SK-MEL-5 (cell line): Measurements from ENCODE around the gene ORMDL3. TPM values are rescaled to one million over a fixed set of nuclear protein-coding genes. Genes with fewer than 3 reads are reported as not detected.
"Not testable (repeated sequence)": the region's sequence is repeated elsewhere in the genome, so short reads cannot be mapped to it uniquely, and the experiment has no call there.

Experiments
- DNase-seq: peaks from one replicate; pipeline ENCODE4 v3.0.0-alpha.2; 2016; ENCODE audit warnings: low read depth, low spot score
- in situ Hi-C: cut with HindIII; loops from 2 replicates; pipeline ENCODE4 v1.10.0; 2016; ENCODE audit warnings: low sequenced_read_pairs, high pct_unique_total_duplicates, low pct_unique_long_range_greater_than_20kb
- total RNA-seq: library from RNA; depleted of rRNA; stranded (reverse); fragments of >200 nt; shearing (Covaris generic); gene quantifications from 2 replicates; pipeline ENCODE4 v1.2.3, GENCODE V29; 2014; rRNA removed

The ORMDL3 gene
- total RNA-seq, 1 experiment from 2014 or later, result 32.4 TPM

DNA sequence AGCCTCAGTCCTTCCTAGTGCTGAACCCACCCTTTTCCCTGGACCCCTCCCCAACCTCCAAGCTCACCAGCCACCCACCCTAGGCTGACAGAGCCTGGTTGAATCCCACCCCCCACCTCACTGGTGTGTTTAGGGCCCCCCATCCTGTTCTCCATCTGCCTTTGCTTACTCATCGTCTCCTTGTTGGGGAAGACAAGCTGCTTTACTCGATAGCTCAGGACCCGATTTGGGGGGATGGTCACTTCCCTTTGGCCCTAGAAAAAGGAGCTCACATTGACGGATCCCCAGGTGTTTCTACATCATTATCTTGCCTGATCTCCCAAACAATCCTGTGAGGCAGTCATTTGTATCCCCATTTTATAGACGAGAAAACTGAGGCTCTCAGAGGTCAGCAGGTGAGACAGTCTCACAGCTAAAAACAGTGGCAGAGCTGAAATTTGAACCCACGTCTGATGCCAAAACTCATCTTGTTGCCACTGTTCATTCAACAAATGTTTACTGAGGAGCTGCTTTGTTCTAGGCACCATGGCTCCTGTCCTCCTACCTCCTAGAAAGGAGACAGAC is 18.5 kb downstream of the ORMDL3 start:
- in situ Hi-C loops, result no loop called here
- no peak for DNase-seq

DNA sequence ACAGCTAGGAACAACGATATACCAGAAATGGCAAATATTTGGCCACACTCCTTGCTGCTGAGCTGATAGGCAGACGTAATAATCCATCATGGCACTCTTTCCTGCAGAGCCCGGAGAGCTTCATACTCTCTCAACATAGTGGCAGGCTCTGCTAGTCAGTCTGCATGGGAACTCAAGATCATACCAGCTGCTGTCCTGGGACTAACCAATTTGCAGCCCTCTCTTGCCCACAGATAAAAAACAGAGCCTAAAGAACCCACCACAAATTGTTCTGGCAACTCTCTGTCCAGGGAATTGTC is 22.5 kb downstream of the ORMDL3 start:
- in situ Hi-C loops, result no loop called here
- no peak for DNase-seq

DNA sequence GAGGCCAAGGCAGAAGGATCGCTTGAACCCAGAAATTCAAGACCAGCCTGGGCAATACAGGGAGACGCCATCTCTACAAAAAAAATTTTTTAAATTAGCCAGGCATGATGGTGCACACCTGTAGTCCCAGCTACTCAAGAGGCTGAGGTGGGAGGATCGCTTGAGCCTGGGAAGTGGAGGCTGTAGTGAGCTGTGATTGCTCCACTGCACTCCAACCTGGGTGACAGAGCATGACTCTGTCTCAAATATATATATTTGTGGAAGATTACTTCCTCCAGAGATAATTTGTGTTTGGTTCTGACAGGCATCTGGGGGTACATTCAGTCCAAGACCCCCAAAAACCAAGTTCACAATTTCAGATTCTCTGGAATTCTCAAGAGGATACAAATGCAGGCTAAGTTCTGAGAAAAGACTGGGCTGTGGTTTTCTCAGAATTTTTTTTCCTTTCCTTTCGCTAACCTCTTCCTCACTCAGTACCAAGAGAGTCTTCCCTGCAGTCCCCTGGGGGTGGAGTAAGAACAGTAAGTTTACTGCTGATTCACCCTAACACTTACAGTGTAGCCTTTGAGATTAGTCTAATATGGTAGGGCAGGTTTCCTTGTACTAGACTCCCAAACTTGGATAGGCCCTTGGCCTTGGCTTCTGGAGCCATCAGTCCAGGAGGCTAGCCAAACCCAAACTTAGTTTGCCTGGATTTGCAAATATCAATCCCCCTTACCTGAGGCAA is 24.1 kb downstream of the ORMDL3 start:
- in situ Hi-C loops, result no loop called here
- no peak for DNase-seq

DNA sequence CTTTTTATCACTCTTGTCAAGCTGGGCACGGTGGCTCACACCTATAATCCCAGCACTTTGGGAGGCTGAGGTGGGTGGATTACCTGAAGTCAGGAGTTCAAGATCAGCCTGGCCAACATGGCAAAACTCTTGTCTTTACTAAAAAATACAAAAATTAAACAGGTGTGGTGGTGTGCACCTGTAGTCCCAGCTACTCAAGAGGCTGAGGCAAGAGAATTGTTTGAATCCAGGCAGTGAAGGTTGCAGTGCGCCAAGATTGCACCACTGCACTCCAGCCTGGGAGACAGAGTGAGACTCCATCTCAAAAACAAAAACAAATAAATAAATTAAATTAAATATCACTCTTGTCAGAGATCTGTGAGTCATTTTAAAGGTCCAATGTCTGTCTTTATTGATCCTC is 25.4 kb downstream of the ORMDL3 start:
- in situ Hi-C loops, DNase-seq: not testable (repeated sequence)

DNA sequence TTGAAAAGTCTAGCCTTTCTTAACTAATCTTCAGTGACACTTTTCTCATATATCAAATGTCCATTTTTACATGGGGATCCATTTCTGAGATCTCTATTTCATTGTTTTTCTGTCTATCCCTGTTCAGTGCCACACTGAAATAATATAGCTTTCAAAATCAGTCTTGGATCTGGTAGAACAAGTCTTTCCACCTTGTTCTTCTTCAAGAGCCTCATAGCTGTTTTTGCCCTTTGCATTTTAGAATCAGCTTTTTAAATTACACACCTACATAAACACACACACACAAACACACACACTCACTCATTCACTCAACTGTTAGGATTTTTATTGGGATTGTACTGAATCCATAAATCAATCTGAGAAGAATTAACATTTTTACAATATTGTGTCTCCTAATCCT is 28.2 kb downstream of the ORMDL3 start:
- no peak for DNase-seq
- in situ Hi-C loops, result no loop called here

DNA sequence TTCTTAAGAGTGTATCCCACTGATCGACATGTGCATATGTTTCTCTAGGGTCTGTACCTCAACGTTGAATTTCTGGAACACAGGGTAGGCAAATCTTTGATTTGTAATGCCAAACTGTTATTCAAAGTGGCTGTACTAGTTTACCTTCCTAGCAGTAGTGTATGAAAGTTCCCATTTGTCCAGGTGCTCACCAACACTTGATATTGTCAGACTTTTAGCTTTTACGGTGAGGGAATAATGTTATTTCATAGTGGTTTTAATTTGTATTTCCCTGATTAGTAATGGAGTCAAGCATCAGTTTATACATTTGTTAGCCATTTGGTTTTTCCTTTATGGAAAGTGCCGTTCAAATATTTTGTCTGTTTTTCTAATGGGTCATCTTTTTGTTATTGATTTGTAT is 29.3 kb downstream of the ORMDL3 start:
- no peak for DNase-seq
- in situ Hi-C loops, result no loop called here

DNA sequence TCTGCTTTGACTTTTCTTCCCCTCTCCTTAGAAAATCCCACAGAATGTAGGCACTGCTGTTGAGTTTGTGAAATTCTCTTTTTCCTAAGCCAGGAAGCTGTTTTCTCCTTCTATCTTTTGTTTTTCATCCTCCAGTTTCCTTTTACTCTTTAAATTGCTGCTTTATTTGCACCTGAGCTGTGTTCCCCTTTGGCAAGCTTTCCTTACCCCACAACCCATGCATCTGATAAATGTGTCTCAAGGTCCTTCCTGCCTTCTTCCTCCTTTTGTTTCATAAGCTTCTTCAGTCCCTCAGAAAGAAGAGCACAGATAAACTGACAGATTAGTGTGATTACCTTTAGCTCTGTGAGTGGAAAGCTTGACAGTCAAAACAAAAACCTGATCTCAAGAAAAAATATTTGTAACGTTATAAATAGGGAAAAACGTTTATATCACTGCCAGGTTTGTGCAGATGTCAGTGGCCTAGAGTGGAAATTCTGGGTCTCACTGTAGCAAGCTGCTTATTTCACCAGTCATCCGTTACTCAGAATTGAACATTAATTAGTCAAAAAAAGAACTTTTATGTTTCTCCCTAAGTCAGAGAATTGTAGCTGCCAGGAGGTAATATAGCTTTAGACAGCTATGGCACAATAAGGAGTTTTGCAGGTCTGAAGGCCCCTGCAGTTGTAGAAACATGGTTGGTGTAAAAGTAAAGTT is 32.6 kb downstream of the ORMDL3 start:
- no peak for DNase-seq
- in situ Hi-C loops, result no loop called here

DNA sequence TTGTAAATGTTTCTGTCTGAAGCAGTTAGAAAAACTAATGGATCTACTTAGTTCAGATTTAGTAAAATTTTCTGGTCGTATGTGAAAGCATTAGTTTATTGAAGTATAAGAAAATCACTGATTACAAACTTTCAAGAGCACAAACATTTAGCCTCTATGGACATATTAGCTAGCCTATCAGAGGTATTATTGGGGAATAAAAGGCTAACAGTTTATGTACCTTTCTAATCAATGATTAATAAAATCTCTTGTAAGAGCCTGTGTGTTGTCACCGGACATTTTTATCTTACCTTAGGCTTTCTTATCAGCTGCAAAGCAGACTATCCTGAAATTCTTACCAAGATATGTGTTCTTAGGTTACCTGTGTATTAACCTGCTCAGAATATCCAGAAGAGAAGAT is 38.2 kb downstream of the ORMDL3 start:
- no peak for DNase-seq
- in situ Hi-C loops, result no loop called here

DNA sequence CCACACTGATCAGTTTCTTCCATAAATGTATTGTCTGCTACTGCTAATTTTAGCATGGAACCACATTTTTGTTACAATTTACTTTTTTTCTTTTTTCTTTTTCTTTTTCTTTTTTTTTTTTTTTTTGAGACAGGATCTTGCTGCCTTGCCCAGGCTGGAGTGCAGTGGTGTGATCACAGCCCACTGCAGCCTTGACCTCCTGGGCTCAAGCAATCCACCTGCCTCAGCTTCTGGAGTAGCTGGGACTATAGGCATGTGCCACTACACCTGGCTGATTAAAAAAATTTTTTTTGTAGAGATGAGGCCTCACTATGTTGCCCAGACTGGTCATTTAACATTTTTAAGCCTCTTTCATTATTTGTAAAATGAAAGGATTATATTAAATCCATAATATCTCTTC is 40.3 kb downstream of the ORMDL3 start:
- no peak for DNase-seq
- in situ Hi-C loops, result no loop called here

DNA sequence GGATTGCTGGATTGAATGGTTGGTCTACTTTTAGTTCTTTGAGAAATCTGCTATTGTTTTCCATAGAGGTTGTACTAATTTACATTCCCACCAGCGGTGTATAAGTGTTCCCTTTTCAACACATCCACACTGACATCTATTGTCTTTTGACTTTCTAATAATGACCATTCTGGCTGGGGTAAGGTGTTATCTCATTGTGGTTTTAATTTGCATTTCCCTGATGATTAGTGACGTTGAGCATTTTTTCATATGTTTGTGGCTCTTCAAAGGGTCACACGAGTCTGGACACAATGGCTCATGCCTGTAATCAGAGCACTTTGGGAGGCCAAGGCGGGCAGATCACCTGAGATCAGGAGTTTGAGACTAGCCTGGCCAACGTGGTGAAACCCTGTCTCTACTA is 41.3 kb downstream of the ORMDL3 start:
- in situ Hi-C loops, result not testable (repeated sequence)

DNA sequence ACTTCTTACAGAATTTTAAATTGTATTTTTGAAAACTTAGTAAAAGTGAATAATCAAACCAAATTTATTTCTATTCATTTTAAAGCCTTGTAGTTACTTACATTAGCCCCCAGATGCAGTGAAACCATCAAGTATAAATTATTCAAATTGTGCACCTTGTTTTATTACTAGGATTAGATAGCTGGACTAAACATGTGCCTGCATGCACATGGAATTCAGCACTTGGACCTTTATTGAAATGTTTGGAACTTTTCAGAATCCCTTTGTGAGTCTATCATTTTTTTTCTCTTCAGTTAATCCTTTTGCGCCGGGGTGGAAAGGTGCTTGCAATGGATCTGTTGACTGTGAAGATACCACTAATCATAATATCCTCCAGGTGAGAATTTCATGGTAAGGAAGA is 54.6 kb downstream of the ORMDL3 start:
- in situ Hi-C loops, result no loop called here
- DNase-seq, result peak; percentile 26

More for the DNA sequence above, 41.3 kb downstream of the ORMDL3 start:
- not testable (repeated sequence) for DNase-seq

DNA sequence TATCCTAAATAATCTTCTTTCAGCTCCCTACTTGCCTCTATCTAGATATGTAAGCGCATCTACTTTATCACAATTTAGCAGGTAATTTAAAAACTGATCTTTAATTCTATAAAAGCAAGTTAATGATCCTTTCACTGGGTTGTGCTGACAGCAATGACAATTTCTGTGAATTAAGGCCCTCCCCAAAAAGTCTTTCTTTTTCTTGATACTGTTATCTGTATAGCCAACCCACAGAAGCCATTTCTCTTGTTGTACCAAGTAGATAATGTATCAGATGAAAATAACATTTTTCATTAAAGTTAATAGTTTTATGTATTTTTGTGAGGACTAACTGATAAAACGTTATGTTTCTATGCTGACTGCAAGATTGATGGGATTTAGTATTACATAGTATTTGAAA is 55.6 kb downstream of the ORMDL3 start:
- in situ Hi-C loops, result no loop called here

More for the DNA sequence above, 55.6 kb downstream of the ORMDL3 start:
- no peak for DNase-seq

Other genes starting within 250 kb of the ORMDL3 start
- gene PGAP3, start 239.5 kb downstream of the ORMDL3 start, total RNA-seq, result 6.6 and 7.2 TPM in 2 replicates
- gene ERBB2, start 227.5 kb downstream of the ORMDL3 start, total RNA-seq, result 11.9 and 12.4 TPM in 2 replicates
- gene MIEN1, start 197.1 kb downstream of the ORMDL3 start, total RNA-seq, result 50.0 and 58.8 TPM in 2 replicates
- 0.11 TPM in 1 of 2 replicates, not detected in the other for gene GRB7, start 189.7 kb downstream of the ORMDL3 start, total RNA-seq
- 0.08 and 0.35 TPM in 2 replicates for gene IKZF3, start 63.3 kb downstream of the ORMDL3 start, total RNA-seq
- gene ZPBP2, start 59.4 kb downstream of the ORMDL3 start, total RNA-seq, result not detected in 2 replicates
- gene GSDMB, start 9.0 kb downstream of the ORMDL3 start, total RNA-seq, result 0.27 and 0.40 TPM in 2 replicates
- not detected in 2 replicates for gene LRRC3C, start 131 bp upstream of the ORMDL3 start, total RNA-seq
- not detected in 2 replicates for gene GSDMA, start 35.4 kb upstream of the ORMDL3 start, total RNA-seq
- 125 and 129 TPM in 2 replicates for gene PSMD3, start 53.2 kb upstream of the ORMDL3 start, total RNA-seq
- not detected in 2 replicates for gene CSF3, start 87.8 kb upstream of the ORMDL3 start, total RNA-seq
- 29.6 and 34.0 TPM in 2 replicates for gene MED24, start 126.8 kb upstream of the ORMDL3 start, total RNA-seq
- 14.3 and 15.9 TPM in 2 replicates for gene THRA, start 135.4 kb upstream of the ORMDL3 start, total RNA-seq
- gene NR1D1, start 173.0 kb upstream of the ORMDL3 start, total RNA-seq, result 2.1 and 2.4 TPM in 2 replicates
- 43.3 and 48.9 TPM in 2 replicates for gene MSL1, start 194.4 kb upstream of the ORMDL3 start, total RNA-seq
- 26.4 and 32.0 TPM in 2 replicates for gene CASC3, start 212.9 kb upstream of the ORMDL3 start, total RNA-seq
- 1.9 and 2.4 TPM in 2 replicates for gene RAPGEFL1, start 249.9 kb upstream of the ORMDL3 start, total RNA-seq